GM18909 (cell line): ENCODE measurements around the gene ECSCR.
"Not testable (repeated sequence)": the region's sequence is repeated elsewhere in the genome, so short reads cannot be mapped to it uniquely, and the experiment has no call there.

ENCODE experiments used
- ATAC-seq: cut with Tn5 transposase; IDR thresholded peaks from one replicate; pipeline ENCODE4 v1.9.1; 2021; ENCODE audit warnings: mild to moderate bottlenecking; ENCODE audit not compliant: unreplicated experiment, poor library complexity

Gene ECSCR

DNA sequence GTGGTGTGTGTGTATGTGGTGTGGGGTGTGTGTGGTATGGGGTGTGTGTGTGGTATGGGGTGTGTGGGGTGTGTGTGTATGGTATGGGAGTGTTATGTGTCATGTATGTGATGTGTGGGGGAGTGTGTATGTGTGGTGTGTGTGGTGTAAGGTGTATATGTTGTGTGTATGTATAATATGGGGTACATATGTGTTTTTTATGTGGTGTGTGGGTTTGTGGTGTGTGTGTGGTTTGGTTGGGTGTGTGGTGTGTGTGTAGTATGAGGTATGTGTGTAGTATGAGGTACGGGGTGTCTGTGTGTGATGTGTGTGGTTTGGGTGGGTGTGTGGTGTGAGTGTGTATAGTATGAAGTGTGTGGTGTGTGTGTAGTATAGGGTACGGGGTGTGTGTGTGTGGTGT lies 11.4 kb downstream of the ECSCR start:
- ATAC-seq: no peak

DNA sequence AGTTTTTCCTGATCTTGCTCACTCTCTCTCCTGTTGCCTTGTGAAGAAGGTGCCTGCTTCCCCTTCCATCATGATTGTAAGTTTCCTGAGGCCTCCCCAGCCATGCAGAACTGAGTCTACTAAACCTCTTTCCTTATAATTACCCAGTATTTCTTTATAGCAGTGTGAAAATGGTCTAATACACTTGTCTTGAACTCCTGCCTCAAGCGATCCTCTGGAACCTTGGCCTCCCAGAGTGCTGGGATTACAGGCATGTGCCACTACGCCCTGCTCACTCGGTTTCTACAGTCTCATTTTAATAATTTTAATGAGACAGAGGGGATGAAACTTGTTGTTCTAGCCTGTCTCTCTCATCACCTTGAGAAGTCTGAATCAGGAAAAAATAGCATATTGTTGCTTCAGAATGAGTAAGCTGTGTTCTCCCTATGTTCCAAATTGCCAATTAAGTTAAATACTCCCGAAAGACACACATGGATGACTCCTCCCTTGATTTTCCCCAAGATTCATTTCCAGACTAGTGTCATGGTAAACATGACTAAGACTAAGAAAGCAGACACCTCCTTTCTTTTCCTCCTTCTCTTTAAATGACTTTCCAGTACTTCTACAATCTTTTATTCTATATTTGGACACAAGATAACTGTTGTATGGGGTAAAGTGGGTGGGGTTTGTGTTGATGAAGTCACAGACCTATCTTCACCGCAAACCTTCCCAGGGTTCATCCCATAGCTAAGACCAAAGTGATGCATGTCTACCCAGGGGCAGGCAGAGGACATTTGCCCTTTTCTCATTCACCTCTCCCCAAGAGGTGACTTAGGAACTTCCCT lies 15.4 kb downstream of the ECSCR start:
- no peak for ATAC-seq

DNA sequence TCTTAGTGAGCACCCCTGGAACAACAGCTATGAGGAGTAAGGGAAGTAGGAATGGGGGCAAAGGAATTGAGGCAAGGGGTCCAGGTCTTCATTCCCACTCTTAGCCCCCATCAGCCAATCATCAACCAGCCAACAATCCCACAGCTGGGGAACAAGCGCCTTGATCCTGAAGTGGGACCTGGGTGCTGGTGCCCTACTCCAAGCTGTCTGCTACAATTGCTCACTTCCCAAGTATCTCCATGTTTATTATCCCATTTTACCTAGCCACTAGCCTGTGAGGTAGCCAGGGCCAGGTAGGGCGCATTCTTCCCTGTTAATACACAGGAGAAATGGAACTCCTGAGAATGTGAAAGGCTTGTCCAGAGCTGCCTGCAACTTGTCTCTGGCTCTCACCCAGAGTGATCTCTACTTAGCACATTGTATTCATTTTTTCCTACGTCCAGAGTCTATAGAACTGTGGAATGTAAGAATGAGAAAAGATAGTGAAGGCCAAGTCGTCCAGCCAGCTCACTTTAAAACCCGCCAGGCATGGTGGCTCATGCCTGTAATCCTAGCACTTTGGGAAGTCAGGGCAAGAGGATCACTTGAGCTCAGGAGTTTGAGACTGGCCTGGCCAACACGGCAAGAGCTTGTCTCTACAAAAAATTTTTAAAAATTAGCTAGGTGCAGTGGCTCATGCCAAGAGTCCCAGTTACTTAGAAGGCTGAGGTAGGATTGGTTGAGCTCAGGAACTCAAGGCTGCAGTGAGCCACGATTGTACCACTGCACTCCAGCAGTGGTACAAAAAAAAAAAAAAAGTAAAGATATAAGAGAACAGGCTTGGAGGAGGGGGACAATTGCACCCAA lies 17.0 kb downstream of the ECSCR start:
- ATAC-seq: no peak

DNA sequence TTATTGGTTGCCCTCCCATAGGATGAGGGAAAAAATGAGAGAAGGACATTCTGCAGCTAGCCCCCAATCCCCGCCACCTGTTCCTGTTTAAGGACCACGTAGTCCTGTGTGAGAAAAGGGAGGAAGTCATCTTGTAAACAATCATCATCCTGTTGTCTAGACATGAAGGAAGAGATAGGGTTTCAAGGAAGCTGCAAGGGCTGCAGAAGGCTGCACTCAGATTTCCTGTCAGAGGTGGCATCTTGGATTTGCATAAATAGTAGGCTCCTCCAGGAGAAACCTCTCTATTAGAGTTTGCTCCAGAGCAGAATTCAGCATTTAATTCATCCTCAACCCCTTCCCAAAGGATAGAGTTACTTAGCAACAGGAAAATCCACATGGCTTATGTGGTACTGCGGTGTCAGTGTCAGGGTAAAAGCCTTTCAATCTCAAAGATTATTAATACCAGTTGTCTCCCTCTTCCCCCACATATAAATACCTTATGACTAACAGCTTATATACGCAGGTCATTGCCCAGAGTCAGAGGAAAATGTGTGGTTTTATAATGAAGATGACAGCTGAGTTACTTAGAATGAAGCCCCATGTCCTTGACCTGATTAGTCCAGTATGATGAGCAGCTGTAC lies 18.6 kb downstream of the ECSCR start:
- ATAC-seq: no peak

DNA sequence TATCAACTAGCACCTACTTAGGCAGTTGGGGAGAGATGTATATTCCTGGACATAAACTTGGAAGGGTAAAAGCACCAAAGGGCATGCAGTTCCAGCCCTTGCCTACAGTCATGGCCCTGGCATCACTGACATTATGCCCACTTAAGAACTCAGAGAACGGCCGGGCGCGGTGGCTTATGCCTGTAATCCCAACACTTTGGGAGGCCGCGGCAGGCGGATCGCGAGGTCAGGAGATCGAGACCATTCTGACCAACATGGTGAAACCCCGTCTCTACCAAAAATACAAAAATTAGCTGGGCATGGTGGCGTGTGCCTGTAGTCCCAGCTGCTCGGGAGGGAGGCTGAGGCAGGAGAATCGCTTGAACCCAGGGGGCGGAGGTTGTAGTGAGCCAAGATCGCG lies 22.1 kb downstream of the ECSCR start:
- ATAC-seq: not testable (repeated sequence)

DNA sequence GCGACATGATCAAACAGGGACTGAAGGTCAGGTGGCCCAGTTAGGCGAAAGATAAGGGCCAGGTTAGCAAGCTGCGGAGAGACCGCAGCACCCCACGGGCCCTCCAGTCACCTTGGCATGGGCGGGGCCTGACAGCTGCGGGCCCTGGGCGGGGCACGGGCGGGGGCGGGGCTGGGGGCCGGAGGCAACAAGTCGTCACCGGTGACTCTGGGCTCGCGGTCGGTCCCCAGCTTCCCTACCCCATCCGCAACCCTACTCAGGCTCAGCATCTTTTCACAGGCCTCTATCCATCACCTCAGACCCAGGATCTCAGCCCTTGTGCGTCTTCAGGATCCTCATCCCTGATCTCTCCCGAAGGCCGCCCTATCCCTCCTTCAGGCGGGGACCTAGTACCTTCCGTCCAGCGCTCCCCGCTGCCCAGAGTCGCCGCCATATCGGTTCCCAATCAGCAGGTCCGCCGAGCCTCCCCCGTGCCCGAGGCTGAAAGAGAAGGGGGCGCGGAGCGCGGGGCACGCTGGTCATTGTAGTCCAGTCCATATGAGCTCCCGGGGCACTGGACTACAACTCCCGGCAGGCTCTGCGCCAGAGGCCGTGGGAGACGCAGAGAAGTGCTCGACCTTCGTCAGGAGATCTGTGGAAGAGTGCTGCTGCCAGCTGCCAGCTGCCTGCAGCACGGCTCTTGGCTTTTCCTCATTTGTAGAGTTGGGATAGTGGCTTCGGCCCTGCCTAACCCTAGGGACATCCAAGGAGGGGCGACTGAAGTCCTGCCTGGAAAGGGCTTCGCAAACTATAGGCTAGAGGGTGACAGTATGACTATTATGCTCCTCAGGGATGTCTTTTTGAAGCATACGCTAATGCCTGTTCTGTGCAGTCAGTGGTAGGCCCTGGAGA lies 23.3 kb downstream of the ECSCR start, which contains the start of gene DNAJC18:
Gene DNAJC18 (minus strand): TSS at position 513 of the 891 bp plus-strand sequence. CDS start 80 bp downstream, at position 433.
- ATAC-seq: peak; percentile 90

DNA sequence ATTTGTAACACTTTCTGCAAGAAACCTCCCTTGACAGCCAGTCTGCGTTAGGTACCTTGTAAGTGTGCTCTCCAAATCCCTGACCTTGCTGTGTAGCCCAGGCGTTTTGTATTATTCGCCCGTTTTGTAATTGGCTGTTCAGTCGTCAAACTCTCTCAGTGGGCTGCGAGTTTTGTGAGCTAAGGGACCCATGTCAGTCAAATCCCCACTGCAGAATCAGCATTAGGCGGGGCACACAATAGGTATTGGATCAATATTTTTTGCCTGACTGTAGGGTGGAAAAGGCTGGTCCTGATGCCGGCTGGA lies 23.9 kb downstream of the ECSCR start:
- ATAC-seq: no peak

DNA sequence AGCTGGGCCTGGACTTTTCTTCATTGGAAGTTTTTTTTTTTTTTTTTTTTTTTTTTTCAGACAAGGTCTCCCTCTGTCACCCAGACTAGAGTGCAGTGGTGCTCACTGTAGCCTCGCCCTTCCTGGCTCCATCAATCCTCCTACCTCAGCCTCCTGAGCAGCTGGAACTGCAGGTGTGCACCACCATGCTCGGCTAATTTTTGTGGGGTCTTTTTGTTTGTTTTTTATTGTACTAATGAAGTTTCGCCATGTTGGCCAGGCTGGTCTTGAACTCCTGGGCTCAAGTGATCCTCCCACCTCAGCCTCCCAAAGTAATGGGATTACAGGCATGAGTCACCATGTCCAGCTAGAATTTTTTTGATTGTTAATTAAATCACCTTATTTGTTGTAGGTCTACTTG lies 26.9 kb downstream of the ECSCR start:
- no peak for ATAC-seq

DNA sequence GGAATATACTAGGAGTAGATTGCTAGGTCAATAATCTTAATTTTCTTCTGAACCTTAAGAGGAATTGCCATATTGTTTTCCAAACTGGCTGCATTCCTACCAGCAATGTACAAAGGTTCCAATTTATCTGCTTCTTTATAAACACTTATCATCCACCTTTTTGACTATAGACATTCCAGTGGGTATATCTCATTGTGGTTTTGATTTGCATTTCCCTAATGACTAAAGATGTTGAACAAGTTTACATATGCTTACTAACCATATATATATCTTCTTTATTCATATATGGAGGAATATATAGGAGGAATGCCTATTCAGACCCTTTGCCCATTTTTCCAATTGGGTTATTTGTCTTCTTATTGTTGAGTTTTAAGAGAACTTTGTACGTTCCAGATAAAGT lies 30.8 kb downstream of the ECSCR start:
- ATAC-seq: no peak

DNA sequence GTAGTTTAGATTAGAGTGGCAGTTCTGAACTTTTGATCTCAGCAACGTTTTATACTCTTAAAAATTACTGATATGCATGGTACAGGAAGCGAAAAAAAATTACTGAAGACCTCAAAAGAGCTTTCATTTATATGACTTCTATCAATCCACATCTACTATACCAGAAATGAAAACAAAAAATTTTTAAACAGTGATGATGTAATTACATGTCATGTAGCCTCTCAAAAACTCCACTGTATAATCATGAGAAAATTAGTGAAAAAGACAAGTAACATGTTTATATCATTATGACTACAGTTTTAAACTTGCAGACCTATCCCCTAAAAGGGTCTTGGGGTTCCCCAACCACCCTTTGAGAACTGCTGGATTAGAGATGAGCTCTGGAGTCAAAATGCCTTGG lies 32.5 kb downstream of the ECSCR start:
- no peak for ATAC-seq

DNA sequence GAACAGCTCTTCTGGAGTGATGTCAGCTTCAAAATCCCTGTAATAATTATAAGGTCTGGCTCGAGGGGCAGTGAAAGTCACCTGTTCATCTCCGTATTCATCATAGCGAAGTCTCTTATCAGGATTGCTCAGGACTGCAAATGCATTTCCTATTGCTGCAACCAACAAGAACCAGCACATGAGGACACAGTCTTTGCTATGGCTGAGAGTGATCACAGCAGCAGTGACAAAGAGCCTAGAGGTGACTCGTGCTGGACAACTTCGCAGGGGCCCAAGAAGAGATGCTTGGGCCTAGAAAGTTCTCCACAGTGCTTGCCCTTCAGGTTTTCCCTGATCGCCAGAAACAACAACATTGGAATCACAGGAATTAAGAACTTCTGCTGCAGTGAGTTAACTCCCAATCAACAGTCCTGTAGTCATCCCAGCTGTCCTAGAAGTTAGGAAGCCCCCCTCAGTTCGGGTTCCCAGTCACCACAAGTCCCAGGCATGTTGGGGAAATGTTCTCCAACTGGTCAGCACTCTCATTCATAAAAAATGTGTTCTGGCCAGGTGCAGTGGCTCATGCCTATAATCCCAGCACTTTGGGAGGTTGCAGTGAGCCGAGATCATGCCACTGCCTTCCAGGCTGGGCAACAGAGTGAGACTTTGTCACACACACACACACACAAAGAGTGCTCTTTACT lies 36.2 kb downstream of the ECSCR start:
- no peak for ATAC-seq

DNA sequence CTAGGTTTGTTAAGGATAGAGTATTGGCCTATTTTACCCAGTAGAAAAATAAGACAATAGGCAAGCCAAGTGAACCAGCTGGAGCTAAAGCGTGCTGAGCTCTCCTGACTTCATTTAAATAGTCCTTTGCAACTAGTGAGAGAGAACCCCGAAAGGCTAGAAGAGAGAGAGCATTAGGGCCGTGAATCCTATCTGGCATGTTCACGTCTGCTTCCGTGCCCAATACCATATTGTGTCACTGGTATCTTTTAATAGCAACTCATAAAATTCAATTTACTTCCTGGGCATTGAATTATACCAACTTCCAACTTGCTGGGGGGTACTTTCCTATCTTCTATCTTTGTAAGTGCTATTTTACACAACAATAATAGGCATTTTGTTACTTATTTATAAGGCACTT lies 37.0 kb downstream of the ECSCR start:
- ATAC-seq: no peak

DNA sequence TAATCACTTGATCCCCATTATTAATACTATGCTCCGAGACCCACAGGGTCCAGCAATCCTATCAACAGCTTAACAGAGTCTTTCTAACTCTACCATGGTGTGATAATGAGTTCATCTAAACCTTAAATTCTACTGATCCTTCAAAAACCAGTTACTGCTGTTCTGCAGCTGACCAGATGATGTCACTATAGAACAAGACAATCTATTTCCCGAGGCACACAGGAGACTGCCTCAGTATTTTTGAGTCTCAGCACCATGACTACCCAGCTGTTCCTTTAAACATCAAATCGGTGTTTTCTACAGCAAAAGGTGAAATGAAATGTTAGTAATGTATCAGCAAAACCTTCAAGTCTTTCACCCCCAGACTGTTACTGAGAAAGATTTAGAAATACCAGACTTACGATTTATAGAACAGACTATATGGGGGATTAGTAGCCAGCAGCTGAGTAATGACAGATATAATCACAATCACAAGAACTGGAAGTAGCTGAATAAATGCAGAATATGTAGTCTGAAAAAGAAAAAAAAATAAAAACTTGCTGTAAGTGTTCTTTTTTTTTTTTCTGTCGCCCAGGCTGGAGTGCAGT lies 40.1 kb downstream of the ECSCR start:
- ATAC-seq: no peak

DNA sequence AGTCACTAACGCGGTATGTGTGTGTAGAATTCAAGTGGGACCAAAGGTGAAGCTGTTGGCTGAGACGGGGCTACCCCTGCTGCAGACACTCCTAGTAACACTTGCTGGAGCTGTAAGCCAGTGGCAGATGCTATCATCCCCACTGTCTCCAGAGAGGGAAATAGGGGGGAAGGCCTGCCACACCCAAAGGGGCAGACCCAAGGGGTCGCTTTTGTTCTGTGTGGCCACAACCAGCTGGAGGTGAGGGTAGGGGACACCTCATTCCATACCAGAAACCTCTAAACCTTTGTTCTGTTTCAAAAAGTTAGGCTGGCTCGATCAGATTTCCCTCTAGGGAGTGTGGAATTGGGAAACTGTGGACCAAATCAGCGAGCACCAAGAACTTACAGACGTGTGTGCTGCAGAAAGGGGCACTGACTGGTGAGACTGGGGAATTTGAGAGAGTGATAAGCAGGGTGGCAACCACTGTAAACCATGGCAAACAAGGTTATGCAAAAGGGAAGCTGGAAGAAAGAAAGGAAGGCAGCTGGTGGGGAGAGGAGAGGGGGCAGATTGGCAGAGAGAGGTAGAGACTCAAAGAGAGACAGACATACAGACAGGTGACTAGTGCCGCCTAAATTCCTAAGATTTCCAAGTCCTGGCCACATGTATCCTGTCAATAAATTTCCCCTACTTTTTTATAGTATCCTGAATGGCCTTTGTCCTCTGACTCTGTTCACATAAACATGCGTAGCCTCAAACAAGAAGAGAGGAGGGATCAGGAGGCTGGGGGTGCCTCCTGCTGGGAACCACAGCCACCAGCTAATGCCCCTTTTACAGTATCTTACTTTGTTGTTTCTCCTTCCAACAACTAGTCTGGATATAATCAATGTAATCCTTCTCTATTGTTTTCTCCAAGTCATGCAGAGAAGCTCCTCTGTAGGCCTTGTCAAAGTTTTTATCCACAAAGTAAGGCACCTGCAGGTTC lies 43.0 kb downstream of the ECSCR start:
- ATAC-seq: no peak

DNA sequence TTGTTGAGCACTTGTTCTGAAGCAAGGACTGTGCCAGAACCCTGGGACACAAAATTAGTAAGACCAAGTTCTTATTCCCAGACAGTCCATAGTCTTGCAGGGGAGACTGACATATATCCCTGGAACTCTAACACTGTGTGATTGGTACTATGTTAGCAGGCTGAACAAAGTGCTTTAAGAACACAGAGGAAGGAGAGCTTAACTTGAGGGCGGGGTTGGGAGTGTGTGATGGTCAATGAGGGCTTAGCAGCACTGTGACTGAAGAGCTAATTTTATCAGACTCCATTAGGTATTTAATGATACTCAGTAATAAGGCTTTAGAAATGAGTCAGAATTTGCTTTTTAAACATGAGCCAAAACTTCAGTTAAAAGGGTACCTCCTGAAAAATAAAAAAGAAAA lies 43.8 kb downstream of the ECSCR start:
- no peak for ATAC-seq

DNA sequence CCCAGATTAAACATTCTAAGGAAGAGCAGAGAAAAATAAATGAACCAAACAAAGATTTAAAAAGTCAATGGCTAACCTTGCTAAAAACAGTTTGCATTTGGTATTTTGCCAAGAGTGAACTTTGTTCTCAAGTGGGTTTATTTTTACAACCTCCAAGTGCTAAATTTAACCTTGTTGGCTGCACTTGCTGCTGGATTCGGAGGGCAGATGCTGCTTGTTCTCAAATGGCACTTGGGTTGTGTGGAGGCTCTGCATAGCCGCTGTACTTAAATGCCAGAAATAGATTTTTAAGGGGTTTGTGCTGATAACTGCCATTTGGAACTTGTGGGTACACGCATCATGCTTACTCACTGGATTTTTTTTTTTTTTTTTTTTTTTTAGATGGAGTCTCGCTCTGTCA lies 45.3 kb downstream of the ECSCR start:
- no peak for ATAC-seq

DNA sequence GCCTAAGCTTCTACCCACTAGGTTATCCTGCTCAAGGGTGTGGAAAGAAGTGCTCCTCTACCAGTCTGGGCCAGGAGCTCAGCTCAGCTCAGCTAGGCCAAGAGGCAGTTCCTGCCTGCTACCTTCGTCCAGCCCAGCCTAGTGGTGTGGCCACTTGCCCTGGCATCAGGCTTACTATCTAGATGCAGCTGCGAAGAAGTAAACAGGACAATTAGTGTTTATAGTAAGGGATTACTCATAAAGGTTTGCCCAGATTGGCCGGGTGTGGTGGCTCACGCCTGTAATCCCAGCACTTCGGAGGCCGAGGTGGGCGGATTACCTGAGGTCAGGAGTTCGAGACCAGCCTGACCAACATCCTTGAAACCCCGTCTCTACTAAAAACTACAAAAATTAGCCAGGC lies 45.9 kb downstream of the ECSCR start:
- ATAC-seq: no peak

DNA sequence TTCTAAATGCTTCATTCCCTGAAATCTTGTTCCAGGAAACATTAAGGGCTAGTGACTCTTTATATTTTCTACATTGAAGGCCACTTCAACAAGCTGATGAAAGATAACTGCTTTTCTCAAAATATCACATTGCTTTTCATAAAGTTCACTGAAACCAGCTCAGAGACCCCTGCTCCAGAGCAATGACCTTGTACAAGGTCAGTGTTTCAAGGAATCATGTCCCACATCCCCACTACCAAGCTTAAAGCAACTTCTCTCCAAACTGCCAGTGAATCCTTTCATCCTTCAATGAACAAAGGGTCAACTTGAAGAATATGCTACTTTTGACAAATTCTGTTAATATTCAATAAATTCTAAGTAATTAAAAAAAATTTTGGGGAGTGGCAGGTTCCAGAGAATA lies 46.7 kb downstream of the ECSCR start:
- ATAC-seq: no peak
